Colonic mucosa (tissue), 4 donors: ENCODE data around the gene FAR2. TPM values are rescaled to one million over a fixed set of nuclear protein-coding genes. Genes with fewer than 3 reads are reported as not detected.

Experiments
- DNase-seq: peaks from one replicate; pipeline ENCODE4 v3.0.0-alpha.2; 2020
- H3K27ac ChIP-seq: fragments of 200-600 bp; one replicate; pipeline ENCODE4 v1.8.0; 2021
- H3K27me3 ChIP-seq: fragments of 200-600 bp; one replicate; pipeline ENCODE4 v1.8.0; 2021
- H3K36me3 ChIP-seq: fragments of 200-600 bp; one replicate; pipeline ENCODE4 v1.8.0; 2021
- H3K4me1 ChIP-seq: fragments of 200-600 bp; one replicate; pipeline ENCODE4 v1.8.0; 2021; ENCODE audit warnings: mild to moderate bottlenecking
- H3K4me3 ChIP-seq: fragments of 200-600 bp; one replicate; pipeline ENCODE4 v1.8.0; 2021
- H3K9ac ChIP-seq, 2 donors: one replicate each; pipeline ENCODE4 v1.7.0; 2013; ENCODE audit warnings: control low read depth in 2 of 2, low read depth in 2 of 2, low read length in 2 of 2
- H3K9me3 ChIP-seq: fragments of 200-600 bp; one replicate; pipeline ENCODE4 v1.8.0; 2021
- CTCF ChIP-seq: fragments of 200-600 bp; IDR thresholded peaks from one replicate; pipeline ENCODE4 v1.8.0; 2022; ENCODE audit warnings: antibody characterized with exemption, mild to moderate bottlenecking
- intact Hi-C: fragments of 100-400 bp; cut with DNase I; formaldehyde crosslinking; loops from one replicate; pipeline ENCODE4 v1.14.1; 2022
- total RNA-seq, 2 donors: library from RNA; stranded (reverse); fragmentation: NEBNext Ultra II Directional in 1 of 2; extraction: Animal tissue kit (Norgen Biotek cat#: 25700) in 1 of 2; gene quantifications; one replicate each; pipeline ENCODE4 v1.2.1, GENCODE V29; 2021
- donor health status: healthy.
- donor health status: DM: no; HTN: no; CAD: no.
- donor health status: DM: no; HTN: no; CAD: no.

Gene FAR2
- total RNA-seq, 2 donors from 2014 or later = 67.4 to 83.6 TPM

- H3K27ac ChIP-seq = no peak overlapping the region
- intact Hi-C loops = no loop called here
Measured at GRCh38 chr12:29226616-29227015, 77.5 kb downstream of the FAR2 start.

GRCh38 chr12:29228474-29229157 is 79.5 kb downstream of the FAR2 start:
- H3K9me3 ChIP-seq = no peaks in the 10 kb centered on the region
- no peaks in the 10 kb centered on the region for H3K4me1 ChIP-seq
- no peak for DNase-seq
- no peak overlapping the region for H3K9ac ChIP-seq
- H3K27ac ChIP-seq = no peak overlapping the region
- intact Hi-C loops = no loop called here
- no peak for TF ChIP-seq CTCF
- no peaks in the 10 kb centered on the region for H3K27me3 ChIP-seq
- H3K36me3 ChIP-seq = no peaks in the 10 kb centered on the region
- no peak overlapping the region for H3K4me3 ChIP-seq

More at GRCh38 chr12:29226616-29227015, 77.5 kb downstream of the FAR2 start:
- Histone ChIP-seq H3K9me3 (no peaks in the 10 kb centered on the region), H3K9ac (no peak overlapping the region), H3K27me3 (no peaks in the 10 kb centered on the region), H3K4me3 (no peak overlapping the region), H3K36me3 (no peaks in the 10 kb centered on the region), H3K4me1 (no peaks in the 10 kb centered on the region)
- no peak for DNase-seq
- no peak for TF ChIP-seq CTCF

- Histone ChIP-seq H3K4me3 (no peak overlapping the region), H3K36me3 (no peaks in the 10 kb centered on the region), H3K9me3 (no peaks in the 10 kb centered on the region), H3K4me1 (no peaks in the 10 kb centered on the region), H3K27ac (no peak overlapping the region), H3K27me3 (no peaks in the 10 kb centered on the region), H3K9ac (no peak overlapping the region)
- intact Hi-C loops = no loop called here
- no peak for DNase-seq
- TF ChIP-seq CTCF = no peak
Measured at GRCh38 chr12:29229158-29229505, 80.1 kb downstream of the FAR2 start.

GRCh38 chr12:29229937-29230336 is 80.9 kb downstream of the FAR2 start:
- H3K9me3 ChIP-seq = no peaks in the 10 kb centered on the region
- intact Hi-C loops = no loop called here
- TF ChIP-seq CTCF = no peak
- H3K4me3 ChIP-seq = no peak overlapping the region
- no peak overlapping the region for H3K9ac ChIP-seq
- DNase-seq = no peak
- H3K4me1 ChIP-seq = no peaks in the 10 kb centered on the region
- no peak overlapping the region for H3K27ac ChIP-seq
- H3K27me3 ChIP-seq = no peaks in the 10 kb centered on the region
- H3K36me3 ChIP-seq = no peaks in the 10 kb centered on the region

GRCh38 chr12:29230800-29231560 is 81.9 kb downstream of the FAR2 start:
- no peak for TF ChIP-seq CTCF
- no peaks in the 10 kb centered on the region for H3K36me3 ChIP-seq
- no peak for DNase-seq
- H3K9me3 ChIP-seq = no peaks in the 10 kb centered on the region
- intact Hi-C loops = no loop called here
- H3K9ac ChIP-seq = no peak overlapping the region
- H3K4me1 ChIP-seq = no peaks in the 10 kb centered on the region
- no peaks in the 10 kb centered on the region for H3K27me3 ChIP-seq
- H3K4me3 ChIP-seq = no peak overlapping the region
- no peak overlapping the region for H3K27ac ChIP-seq
